Hepatocyte (in vitro differentiated cells): Measurements from ENCODE around the gene MYO1D. TPM values are rescaled to one million over a fixed set of nuclear protein-coding genes. Genes with fewer than 3 reads are reported as not detected.

ENCODE experiments used
- DNase-seq: peaks from one replicate; pipeline ENCODE4 v3.0.0-alpha.2; 2016; ENCODE audit warnings: low spot score
- H2AFZ ChIP-seq: fragments of 200-600 bp; sonication (generic); 2 replicates; pipeline ENCODE4 v1.6.0; 2016; ENCODE audit warnings: antibody characterized with exemption, mild to moderate bottlenecking
- H3K27ac ChIP-seq: fragments of 200-600 bp; sonication (generic); 2 replicates; pipeline ENCODE4 v1.5.1; 2016; ENCODE audit warnings: mild to moderate bottlenecking
- H3K27me3 ChIP-seq: fragments of 200-600 bp; sonication (generic); 2 replicates; pipeline ENCODE4 v1.6.1; 2016
- H3K36me3 ChIP-seq: fragments of 200-600 bp; sonication (generic); replicated peaks from 2 replicates; pipeline ENCODE4 v1.5.1; 2016; ENCODE audit warnings: low read depth; ENCODE audit not compliant: insufficient read depth
- H3K4me1 ChIP-seq: fragments of 200-600 bp; sonication (generic); 2 replicates; pipeline ENCODE4 v1.5.1; 2016; ENCODE audit warnings: mild to moderate bottlenecking, moderate library complexity; ENCODE audit not compliant: insufficient read depth
- H3K4me2 ChIP-seq: fragments of 200-600 bp; sonication (generic); 2 replicates; pipeline ENCODE4 v1.6.0; 2016
- H3K4me3 ChIP-seq: fragments of 200-600 bp; sonication (generic); 2 replicates; pipeline ENCODE4 v1.5.1; 2016; ENCODE audit warnings: mild to moderate bottlenecking
- H3K79me2 ChIP-seq: fragments of 200-600 bp; sonication (generic); 2 replicates; pipeline ENCODE4 v1.6.0; 2017; ENCODE audit warnings: mild to moderate bottlenecking
- H3K9me2 ChIP-seq: fragments of 200-600 bp; sonication (generic); replicated peaks from 2 replicates; pipeline ENCODE4 v1.6.0; 2017; ENCODE audit warnings: mild to moderate bottlenecking; ENCODE audit not compliant: insufficient read depth
- H3K9me3 ChIP-seq: fragments of 200-600 bp; sonication (generic); 2 replicates; pipeline ENCODE4 v1.5.1; 2016; ENCODE audit warnings: low read depth, mild to moderate bottlenecking
- H4K20me1 ChIP-seq: fragments of 200-600 bp; sonication (generic); 2 replicates; pipeline ENCODE4 v1.6.0; 2016; ENCODE audit warnings: mild to moderate bottlenecking; ENCODE audit not compliant: insufficient read depth, poor library complexity, severe bottlenecking
- EZH2 ChIP-seq: fragments of 200-600 bp; sonication (generic); IDR thresholded peaks from 2 replicates; pipeline ENCODE4 v1.6.1; 2016; ENCODE audit warnings: antibody characterized with exemption, mild to moderate bottlenecking, borderline replicate concordance
- EZH2phosphoT487 ChIP-seq: fragments of 200-600 bp; sonication (generic); IDR thresholded peaks from one replicate; pipeline ENCODE4 v1.6.1; 2018; ENCODE audit warnings: antibody characterized with exemption, mild to moderate bottlenecking, low read depth, moderate library complexity; ENCODE audit not compliant: unreplicated experiment, severe bottlenecking
- WGBS: methylation state at CpG from one replicate; pipeline ENCODE4 v1.1.6; 2016; ENCODE audit warnings: low lambda C conversion rate; ENCODE audit errors: missing lambda C conversion rate; 5-methylcytosine and 5-hydroxymethylcytosine counted together
- polyA plus RNA-seq: library from polyadenylated mRNA; unstranded; fragments of >200 nt; fragmentation: Nextera tagmentation; extraction: Ambion mirVana; gene quantifications from 2 replicates; pipeline ENCODE4 v1.2.1, GENCODE V29; 2016
- total RNA-seq: library from RNA; depleted of rRNA; stranded (reverse); fragments of >200 nt; gene quantifications from 2 replicates; pipeline ENCODE4 v1.2.3, GENCODE V29; 2014
- TF ChIP-seq, protein P1 (sequence below): fragments of 200-600 bp; sonication (generic); IDR thresholded peaks from 2 replicates; pipeline ENCODE4 v1.5.1; 2016; ENCODE audit warnings: antibody characterized with exemption, mild to moderate bottlenecking; ENCODE audit not compliant: poor library complexity

MYO1D gene
- total and polyA plus RNA-seq, 2 experiments from 2014 or later: 36.2 to 89.0 TPM

DNA sequence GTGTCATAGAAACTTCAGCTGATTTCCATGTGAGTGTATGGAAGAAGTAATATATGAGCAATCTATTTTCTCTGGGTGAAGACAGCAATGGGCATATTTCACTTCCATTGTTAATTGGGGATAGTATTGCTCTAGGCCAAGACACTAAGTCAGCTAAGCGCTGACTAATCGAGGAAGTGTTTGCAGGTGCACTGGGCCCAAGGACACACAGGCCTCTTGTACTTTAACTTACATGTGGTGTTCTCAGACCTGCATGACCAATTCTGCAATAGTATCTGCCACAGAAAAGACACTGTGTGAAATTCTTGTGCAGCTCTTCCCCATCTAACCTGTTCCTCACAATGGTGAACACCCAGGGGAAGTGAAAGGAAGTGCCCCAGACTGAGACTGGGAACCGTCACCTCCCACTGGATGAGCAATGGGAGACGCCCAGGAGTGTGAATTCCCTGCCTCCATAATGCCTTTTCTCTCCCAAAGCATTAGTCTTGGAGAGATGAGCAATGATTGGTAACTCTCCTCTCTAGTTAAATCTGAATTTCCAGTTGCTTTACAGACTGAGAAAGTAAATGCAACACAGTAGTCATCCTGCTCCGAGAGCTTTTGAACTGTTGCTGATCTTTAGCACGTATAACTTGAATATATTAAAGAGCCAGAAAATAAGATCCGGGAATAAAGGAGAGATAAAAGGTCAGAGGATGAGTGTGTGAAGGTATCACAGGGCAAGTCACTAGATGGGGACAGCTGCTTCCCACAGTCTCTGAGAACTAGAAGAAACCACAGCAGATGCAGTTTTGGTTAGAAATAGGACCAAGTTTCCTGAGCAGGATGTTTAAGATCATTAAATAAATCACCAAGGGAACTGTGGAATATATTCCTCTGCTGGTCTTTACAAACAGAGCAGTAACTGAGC lies 307.5 kb downstream of the MYO1D start:
- WGBS: 86% methylated on average over 7 of the region's 7 CpGs
- Histone ChIP-seq H3K4me1 (no peaks in the 10 kb centered on the region), H3K27ac (no peak overlapping the region), H3K36me3 (no peaks in the 10 kb centered on the region), H3K79me2 (no peaks in the 10 kb centered on the region), H3K4me3 (no peak overlapping the region), H2AFZ (no peak overlapping the region), H4K20me1 (no peaks in the 10 kb centered on the region), H3K9me3 (no peaks in the 10 kb centered on the region), H3K9me2 (no peaks in the 10 kb centered on the region), H3K4me2 (no peak overlapping the region), H3K27me3 (no peaks in the 10 kb centered on the region)
- no peak for DNase-seq
- TF ChIP-seq EZH2 (no peak), EZH2phosphoT487 (no peak)
- TF ChIP-seq, protein P1, sequence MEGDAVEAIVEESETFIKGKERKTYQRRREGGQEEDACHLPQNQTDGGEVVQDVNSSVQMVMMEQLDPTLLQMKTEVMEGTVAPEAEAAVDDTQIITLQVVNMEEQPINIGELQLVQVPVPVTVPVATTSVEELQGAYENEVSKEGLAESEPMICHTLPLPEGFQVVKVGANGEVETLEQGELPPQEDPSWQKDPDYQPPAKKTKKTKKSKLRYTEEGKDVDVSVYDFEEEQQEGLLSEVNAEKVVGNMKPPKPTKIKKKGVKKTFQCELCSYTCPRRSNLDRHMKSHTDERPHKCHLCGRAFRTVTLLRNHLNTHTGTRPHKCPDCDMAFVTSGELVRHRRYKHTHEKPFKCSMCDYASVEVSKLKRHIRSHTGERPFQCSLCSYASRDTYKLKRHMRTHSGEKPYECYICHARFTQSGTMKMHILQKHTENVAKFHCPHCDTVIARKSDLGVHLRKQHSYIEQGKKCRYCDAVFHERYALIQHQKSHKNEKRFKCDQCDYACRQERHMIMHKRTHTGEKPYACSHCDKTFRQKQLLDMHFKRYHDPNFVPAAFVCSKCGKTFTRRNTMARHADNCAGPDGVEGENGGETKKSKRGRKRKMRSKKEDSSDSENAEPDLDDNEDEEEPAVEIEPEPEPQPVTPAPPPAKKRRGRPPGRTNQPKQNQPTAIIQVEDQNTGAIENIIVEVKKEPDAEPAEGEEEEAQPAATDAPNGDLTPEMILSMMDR: no peak

DNA sequence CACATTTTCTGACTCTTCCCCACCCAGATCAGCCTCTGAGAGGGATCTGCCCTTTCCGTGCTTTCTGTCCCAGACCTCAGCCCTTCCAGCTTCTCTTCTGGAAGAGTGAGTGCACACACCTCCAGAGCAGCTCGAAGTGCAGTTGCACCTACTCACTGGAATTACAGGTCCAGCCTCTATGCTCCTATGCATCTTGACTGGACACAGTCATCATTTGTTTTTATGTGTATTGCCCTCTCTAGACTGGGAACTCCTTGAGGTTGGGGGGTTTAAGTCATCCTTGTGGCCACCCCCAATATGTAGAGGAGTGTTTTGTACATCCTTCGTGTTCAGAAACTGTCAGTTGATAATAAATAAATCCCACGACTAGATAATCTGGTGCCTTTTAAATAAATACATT lies 308.2 kb downstream of the MYO1D start:
- H3K4me2 ChIP-seq: no peak overlapping the region
- H3K27ac ChIP-seq: no peak overlapping the region
- H3K27me3 ChIP-seq: no peaks in the 10 kb centered on the region
- H2AFZ ChIP-seq: no peak overlapping the region
- no peak for DNase-seq
- H4K20me1 ChIP-seq: no peaks in the 10 kb centered on the region
- H3K79me2 ChIP-seq: no peaks in the 10 kb centered on the region
- no peak for TF ChIP-seq EZH2phosphoT487
- TF ChIP-seq, protein P1: no peak
- TF ChIP-seq EZH2: no peak
- H3K4me3 ChIP-seq: no peak overlapping the region
- no peaks in the 10 kb centered on the region for H3K9me3 ChIP-seq
- no peaks in the 10 kb centered on the region for H3K4me1 ChIP-seq
- 84% methylated on average over 4 of the region's 4 CpGs for WGBS
- no peaks in the 10 kb centered on the region for H3K36me3 ChIP-seq
- H3K9me2 ChIP-seq: no peaks in the 10 kb centered on the region

DNA sequence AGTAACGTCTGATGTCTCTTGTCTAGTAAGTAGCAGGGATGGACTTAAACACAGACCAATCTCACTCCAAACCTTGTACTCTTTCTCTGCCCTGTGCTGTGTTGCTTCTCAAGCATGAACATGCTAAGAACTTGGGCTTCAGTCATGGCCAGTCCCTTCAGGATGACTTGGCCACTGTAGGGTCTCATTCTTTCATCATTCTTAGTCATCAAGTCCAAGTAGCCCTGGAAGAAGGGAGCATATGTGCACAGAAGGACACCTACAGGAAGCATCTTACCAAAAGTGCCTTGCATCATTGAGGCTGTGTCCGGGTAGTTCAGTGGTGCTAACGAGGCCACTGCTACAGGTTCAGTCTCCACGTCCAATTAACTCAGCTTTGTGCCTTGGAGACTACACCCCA lies 309.4 kb downstream of the MYO1D start:
- H3K9me3 ChIP-seq: no peaks in the 10 kb centered on the region
- no peak overlapping the region for H2AFZ ChIP-seq
- no peaks in the 10 kb centered on the region for H4K20me1 ChIP-seq
- no peaks in the 10 kb centered on the region for H3K4me1 ChIP-seq
- WGBS: 92% methylated on average over 4 of the region's 4 CpGs
- H3K9me2 ChIP-seq: no peaks in the 10 kb centered on the region
- no peaks in the 10 kb centered on the region for H3K27me3 ChIP-seq
- no peak for DNase-seq
- H3K27ac ChIP-seq: no peak overlapping the region
- no peak overlapping the region for H3K4me3 ChIP-seq
- no peaks in the 10 kb centered on the region for H3K79me2 ChIP-seq
- no peak overlapping the region for H3K4me2 ChIP-seq
- TF ChIP-seq EZH2phosphoT487 (no peak), EZH2 (no peak)
- TF ChIP-seq, protein P1: no peak
- H3K36me3 ChIP-seq: no peaks in the 10 kb centered on the region
